HAP-1 (cell line): ENCODE data around the gene RWDD1.
A peak's percentile ranks its signal among the peaks of the same experiment; 100 is the strongest.
"Not testable (repeated sequence)": the region's sequence is repeated elsewhere in the genome, so short reads cannot be mapped to it uniquely, and the experiment has no call there.

ENCODE experiments used
- DNase-seq, 2 experiments: peaks; one replicate each; pipeline ENCODE4 v3.0.0-alpha.2; 2016 to 2020; ENCODE audit warnings: low spot score in 2 of 2
- H3K27me3 ChIP-seq: fragments of 250-450 bp; sonication (Bioruptor Pico); 2 replicates; pipeline ENCODE4 v1.5.1; 2020; ENCODE audit warnings: low read depth, mild to moderate bottlenecking, moderate library complexity
- H3K36me3 ChIP-seq: fragments of 250-450 bp; sonication (Bioruptor Pico); replicated peaks from 2 replicates; pipeline ENCODE4 v1.5.1; 2020; ENCODE audit warnings: mild to moderate bottlenecking
- H3K4me1 ChIP-seq: fragments of 250-450 bp; sonication (Bioruptor Pico); 2 replicates; pipeline ENCODE4 v1.5.1; 2020; ENCODE audit warnings: mild to moderate bottlenecking
- H3K4me3 ChIP-seq: fragments of 250-450 bp; sonication (Bioruptor Pico); 2 replicates; pipeline ENCODE4 v1.5.1; 2020; ENCODE audit warnings: mild to moderate bottlenecking, moderate library complexity
- H3K9me3 ChIP-seq: fragments of 250-450 bp; sonication (Bioruptor Pico); 2 replicates; pipeline ENCODE4 v1.5.1; 2020; ENCODE audit warnings: mild to moderate bottlenecking, moderate library complexity
- in situ Hi-C: fragments of 300-500 bp; cut with MboI; formaldehyde crosslinking; loops from 3 replicates; pipeline ENCODE4 v1.14.3; 2020; ENCODE audit warnings: low sequenced_read_pairs, inconsistent platforms, mixed read lengths

Gene RWDD1

GRCh38 chr6:116596815-116597214 lies 25.5 kb downstream of the RWDD1 start:
- Histone ChIP-seq H3K9me3 (no peaks in the 10 kb centered on the region), H3K4me1 (no peaks in the 10 kb centered on the region), H3K27me3 (no peaks in the 10 kb centered on the region), H3K4me3 (no peak overlapping the region), H3K36me3 (peaks cover 17% of the 10 kb centered on the region)
- DNase-seq, result peak in 1 of 2 experiments; percentile 36
- in situ Hi-C loops, result no loop called here

- H3K4me3 ChIP-seq, in situ Hi-C loops, H3K36me3 ChIP-seq, DNase-seq, H3K4me1 ChIP-seq, H3K9me3 ChIP-seq, H3K27me3 ChIP-seq: not testable (repeated sequence)
Measured at GRCh38 chr6:116603916-116604315, 32.6 kb downstream of the RWDD1 start.

- H3K4me3 ChIP-seq, H3K27me3 ChIP-seq, H3K36me3 ChIP-seq, DNase-seq, in situ Hi-C loops, H3K9me3 ChIP-seq, H3K4me1 ChIP-seq: not testable (repeated sequence)
Measured at GRCh38 chr6:116604868-116605267, 33.6 kb downstream of the RWDD1 start.

- Histone ChIP-seq H3K4me1 (peaks cover 12% of the 10 kb centered on the region), H3K36me3 (no peaks in the 10 kb centered on the region; the same call in 1 of the 2 replicates), H3K4me3 (no peak overlapping the region), H3K27me3 (no peaks in the 10 kb centered on the region), H3K9me3 (no peaks in the 10 kb centered on the region)
- in situ Hi-C loops, result no loop called here
- no peak for DNase-seq
Measured at GRCh38 chr6:116605935-116606334, 34.6 kb downstream of the RWDD1 start.

GRCh38 chr6:116611056-116611455 lies 39.8 kb downstream of the RWDD1 start:
- peak in 1 of 2 experiments; percentile 61 for DNase-seq
- Histone ChIP-seq H3K36me3 (no peaks in the 10 kb centered on the region; the same call in 1 of the 2 replicates), H3K4me3 (no peak overlapping the region), H3K27me3 (no peaks in the 10 kb centered on the region), H3K4me1 (peaks cover 21% of the 10 kb centered on the region), H3K9me3 (no peaks in the 10 kb centered on the region)
- in situ Hi-C loops, result no loop called here

GRCh38 chr6:116615937-116616736 lies 44.8 kb downstream of the RWDD1 start, which contains the start of gene RSPH4A:
Gene RSPH4A, plus strand, starts transcription at chr6:116616479. Its CDS starts 145 bp downstream, at chr6:116616624.
- in situ Hi-C loops, result no loop called here
- Histone ChIP-seq H3K4me1 (peaks cover 6% of the 10 kb centered on the region), H3K36me3 (no peaks in the 10 kb centered on the region), H3K9me3 (no peaks in the 10 kb centered on the region), H3K27me3 (no peaks in the 10 kb centered on the region), H3K4me3 (peak within 1 kb of the TSS; percentile 38)
- DNase-seq, result peak; percentile 94 to 96

- H3K4me3 ChIP-seq, result peak overlapping the region; percentile 38
- no peaks in the 10 kb centered on the region for H3K9me3 ChIP-seq
Measured at GRCh38 chr6:116616737-116617053, 45.4 kb downstream of the RWDD1 start.

GRCh38 chr6:116624036-116624805 lies 52.9 kb downstream of the RWDD1 start:
- in situ Hi-C loops, result no loop called here
- H3K4me1 ChIP-seq, result no peaks in the 10 kb centered on the region
- H3K9me3 ChIP-seq, result no peaks in the 10 kb centered on the region
- no peak for DNase-seq
- H3K27me3 ChIP-seq, result no peaks in the 10 kb centered on the region
- H3K4me3 ChIP-seq, result no peak overlapping the region
- H3K36me3 ChIP-seq, result no peaks in the 10 kb centered on the region

More at GRCh38 chr6:116616737-116617053, 45.4 kb downstream of the RWDD1 start:
- in situ Hi-C loops, result no loop called here
- no peaks in the 10 kb centered on the region for H3K27me3 ChIP-seq
- H3K36me3 ChIP-seq, result no peaks in the 10 kb centered on the region
- H3K4me1 ChIP-seq, result peaks cover under 1% of the 10 kb centered on the region; the same call in 1 of the 2 replicates
- DNase-seq, result peak in 1 of 2 experiments; percentile 24

GRCh38 chr6:116625872-116626271 lies 54.6 kb downstream of the RWDD1 start:
- Histone ChIP-seq H3K4me1 (no peaks in the 10 kb centered on the region), H3K4me3 (no peak overlapping the region), H3K9me3 (no peaks in the 10 kb centered on the region), H3K36me3 (no peaks in the 10 kb centered on the region), H3K27me3 (no peaks in the 10 kb centered on the region)
- DNase-seq, result no peak
- in situ Hi-C loops, result no loop called here

GRCh38 chr6:116629563-116629981 lies 58.3 kb downstream of the RWDD1 start:
- Histone ChIP-seq H3K4me1 (no peaks in the 10 kb centered on the region), H3K36me3 (peaks cover 2% of the 10 kb centered on the region; the same call in 1 of the 2 replicates), H3K27me3 (no peaks in the 10 kb centered on the region), H3K9me3 (no peaks in the 10 kb centered on the region), H3K4me3 (no peak overlapping the region)
- in situ Hi-C loops, result no loop called here
- DNase-seq, result no peak

- H3K27me3 ChIP-seq, result no peaks in the 10 kb centered on the region
- no peak overlapping the region for H3K4me3 ChIP-seq
- no peak for DNase-seq
- in situ Hi-C loops, result no loop called here
- H3K9me3 ChIP-seq, result no peaks in the 10 kb centered on the region
- H3K4me1 ChIP-seq, result no peaks in the 10 kb centered on the region
- peaks cover 8% of the 10 kb centered on the region; the same call in 1 of the 2 replicates for H3K36me3 ChIP-seq
Measured at GRCh38 chr6:116631379-116631990, 60.2 kb downstream of the RWDD1 start.

- H3K36me3 ChIP-seq, result peaks cover 8% of the 10 kb centered on the region
- in situ Hi-C loops, result no loop called here
- no peak for DNase-seq
- H3K27me3 ChIP-seq, result no peaks in the 10 kb centered on the region
- no peaks in the 10 kb centered on the region for H3K4me1 ChIP-seq
- H3K4me3 ChIP-seq, result no peak overlapping the region
- no peaks in the 10 kb centered on the region for H3K9me3 ChIP-seq
Measured at GRCh38 chr6:116633685-116634084, 62.4 kb downstream of the RWDD1 start.
